Stomach (tissue), 4 donors: ENCODE results near the gene KIF13A.

Experiments
- CTCF ChIP-seq, 7 experiments: fragments of 450-650 bp in 4 of 7; fragments of 200-600 bp in 3 of 7; sonication (generic) in 3 of 7; IDR thresholded peaks; one replicate each; pipeline ENCODE4 v1.5.1; 2016 to 2019; ENCODE audit warnings: antibody characterized with exemption in 7 of 7, control low read depth in 2 of 7, mild to moderate bottlenecking in 1 of 7
- POLR2AphosphoS5 ChIP-seq, 3 donors: sonication (generic); formaldehyde crosslinking; IDR thresholded peaks; one replicate each; pipeline ENCODE4 v1.6.1; 2016; ENCODE audit warnings: antibody characterized with exemption in 3 of 3

DNA sequence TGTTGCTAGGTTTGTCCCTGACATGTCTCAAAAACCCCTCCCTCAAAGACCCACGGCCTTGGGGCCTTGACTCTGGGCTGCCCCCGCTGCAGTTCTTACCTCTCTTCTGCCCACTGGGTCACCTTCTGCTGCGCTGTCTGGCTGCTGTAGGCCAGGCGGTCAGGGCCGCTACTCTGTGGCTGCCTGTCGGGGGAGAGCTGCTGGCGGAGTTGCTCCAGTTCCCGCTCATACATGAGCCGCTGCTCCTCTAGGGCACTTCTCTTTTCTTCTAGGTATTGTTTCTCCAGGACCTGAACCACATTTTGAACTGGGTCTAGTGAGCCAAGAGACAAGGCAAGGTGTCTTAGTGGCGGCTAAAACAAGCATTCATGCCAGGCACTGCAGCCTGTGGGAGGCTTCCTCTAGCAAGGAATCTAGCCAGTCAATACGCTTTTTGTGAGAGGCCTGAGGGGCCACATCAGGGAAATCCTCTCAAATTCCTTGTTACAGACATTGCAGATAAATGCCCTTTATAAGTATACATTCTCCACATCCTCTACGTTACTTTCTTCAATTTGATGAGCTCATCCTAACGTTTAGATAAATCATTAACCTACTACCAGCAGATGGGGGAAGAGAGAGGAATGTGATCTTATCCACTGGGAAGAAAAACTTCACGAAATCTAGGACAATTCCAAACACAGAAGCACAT, 170.4 kb downstream of the KIF13A start:
- TF ChIP-seq POLR2AphosphoS5 (IDR thresholded peaks at IDR 0.05) (no peak), CTCF (IDR thresholded peaks at IDR 0.05) (no peak)
